Activated T-helper 9 cell treated with anti-CD3 and anti-CD28 coated beads, Interleukin-2, amount 50 U/mL, for 16 hours (primary cell): ENCODE results near the gene GNAI3.
"Not testable (repeated sequence)": the region's sequence is repeated elsewhere in the genome, so short reads cannot be mapped to it uniquely, and the experiment has no call there.

Experiments
- DNase-seq: peaks from one replicate; pipeline ENCODE4 v3.0.0-alpha.2; 2020; ENCODE audit warnings: low read depth

GNAI3 gene

DNA sequence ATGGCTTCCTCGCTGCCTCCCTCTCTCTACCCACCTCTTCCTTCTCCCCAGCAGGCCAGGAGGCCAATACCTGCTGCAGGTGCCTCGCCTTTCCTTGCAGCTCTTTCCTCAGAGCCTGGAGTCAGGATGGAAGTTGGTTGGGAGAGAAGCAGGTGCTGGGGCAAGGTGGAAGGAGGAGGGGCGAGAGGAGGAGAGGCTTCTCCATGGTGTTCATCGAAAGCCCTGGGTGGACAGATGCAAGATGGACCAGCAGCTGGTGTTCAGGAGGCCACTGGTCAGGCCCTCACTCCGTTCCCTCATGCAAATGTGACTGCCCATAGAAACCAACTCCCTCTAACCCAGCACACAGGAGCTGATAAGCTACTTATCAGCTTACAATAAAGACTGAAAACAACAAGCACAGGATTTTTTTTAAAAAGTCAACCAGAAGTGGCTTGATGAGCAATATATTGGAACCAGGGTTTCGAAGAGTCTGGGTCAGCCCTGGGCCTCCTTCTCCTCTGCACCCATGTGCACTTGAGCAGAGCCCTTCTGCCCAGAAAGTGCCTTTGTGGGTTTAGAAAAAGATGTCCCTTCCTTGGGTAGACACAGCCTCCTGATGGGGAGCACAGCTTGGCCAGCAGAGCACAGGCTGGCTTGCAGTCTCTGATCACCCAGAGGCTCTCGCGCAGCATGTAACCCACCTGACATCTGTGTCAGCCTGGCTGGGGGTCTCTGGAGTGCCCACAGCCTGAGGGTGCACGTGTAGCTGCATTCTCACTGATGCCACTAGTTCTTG lies 90.8 kb downstream of the GNAI3 start:
- DNase-seq, result no peak

DNA sequence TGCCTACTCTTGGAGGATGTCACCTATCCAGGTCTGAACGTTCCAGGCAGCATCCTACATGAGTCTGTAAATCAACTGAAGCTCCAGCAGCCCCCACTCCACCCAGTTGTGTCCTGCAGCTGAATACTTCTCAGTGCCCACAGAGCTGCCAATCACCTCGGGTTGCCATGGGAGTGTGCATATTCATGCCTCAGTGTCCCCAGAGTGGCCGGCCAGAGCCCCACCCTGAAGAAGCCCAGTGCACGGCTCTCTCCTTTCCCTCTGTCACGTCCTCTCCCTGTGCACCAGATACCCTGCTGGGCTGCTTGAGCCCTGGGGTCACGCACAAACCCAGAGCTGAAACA lies 91.4 kb downstream of the GNAI3 start:
- DNase-seq, result no peak

DNA sequence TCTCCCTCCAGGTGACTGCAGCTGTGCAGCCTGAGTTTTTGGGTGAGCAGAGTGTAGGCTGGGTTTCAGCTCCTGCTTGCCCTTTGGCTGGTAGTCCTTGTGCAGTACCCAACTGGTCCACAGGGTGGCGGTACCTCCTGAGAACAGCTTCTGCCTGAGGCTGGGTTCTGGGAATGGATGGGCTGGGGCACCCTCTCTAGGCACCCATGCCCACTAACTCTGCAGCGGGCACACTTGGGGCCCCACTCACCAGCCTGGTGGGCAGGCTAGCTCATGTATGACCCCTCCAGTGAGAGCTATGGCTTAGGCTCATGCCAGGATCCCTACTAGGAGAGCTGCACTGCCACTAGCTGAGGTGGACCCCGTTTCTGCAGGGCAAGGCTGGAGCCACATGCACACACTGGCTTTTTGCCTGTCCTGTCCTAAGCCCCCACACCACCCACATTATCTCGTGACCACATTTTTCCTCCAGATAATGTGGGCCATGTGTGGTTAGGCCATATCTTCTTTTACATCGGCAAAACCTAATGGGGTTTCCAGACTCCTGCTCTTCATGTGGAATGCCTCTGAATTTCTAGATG lies 92.0 kb downstream of the GNAI3 start:
- DNase-seq, result peak; percentile 83

DNA sequence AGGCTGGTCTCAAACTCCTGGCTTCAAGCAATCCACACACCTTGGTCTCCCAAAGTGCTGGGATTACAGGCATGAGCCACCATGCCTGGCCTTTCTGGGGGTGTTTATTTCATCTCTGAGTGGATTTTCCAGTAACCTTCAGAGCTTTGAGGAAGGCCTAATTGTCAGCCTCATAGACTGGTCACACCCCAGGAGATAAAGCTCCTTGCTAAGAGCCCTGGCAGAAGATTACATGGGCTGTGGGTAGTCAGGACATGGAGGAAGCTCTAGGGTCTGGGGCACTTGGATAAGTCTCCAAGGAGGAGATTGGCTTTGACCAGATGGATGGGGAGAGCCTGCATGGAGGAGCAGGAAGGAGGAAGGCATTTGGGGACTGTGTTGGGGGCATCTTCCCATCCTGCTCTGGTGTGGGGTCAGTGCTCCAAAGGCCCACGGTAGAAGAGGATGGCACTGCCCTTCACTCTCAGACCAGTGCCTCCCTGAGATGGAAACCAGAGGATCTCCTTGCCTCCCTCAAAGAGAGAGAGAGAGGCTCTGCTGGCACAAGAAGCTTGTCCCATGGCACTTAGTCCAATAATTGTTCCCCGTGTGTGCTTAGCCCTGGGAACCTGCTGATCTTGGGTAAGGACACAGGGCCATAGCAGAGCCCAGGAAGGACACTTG lies 92.8 kb downstream of the GNAI3 start:
- no peak for DNase-seq

DNA sequence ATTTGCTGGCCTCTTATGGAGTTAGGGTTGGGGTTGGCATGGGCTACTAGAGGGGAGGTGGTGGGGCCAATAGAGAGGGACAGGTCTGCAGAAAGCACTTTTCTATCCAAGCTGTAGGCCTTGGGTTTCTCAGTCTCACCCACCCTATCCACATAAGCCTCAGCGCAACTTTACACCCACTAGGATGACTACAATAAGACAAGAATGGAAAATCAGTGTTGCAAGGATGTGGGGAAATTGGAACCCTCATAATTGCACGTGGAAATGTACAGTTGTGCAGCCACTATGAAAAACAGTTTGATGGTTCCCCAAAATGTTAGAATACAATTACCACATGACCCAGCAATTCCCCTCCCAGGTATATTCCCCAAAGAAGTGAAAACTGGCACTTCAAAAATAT lies 93.4 kb downstream of the GNAI3 start:
- no peak for DNase-seq

DNA sequence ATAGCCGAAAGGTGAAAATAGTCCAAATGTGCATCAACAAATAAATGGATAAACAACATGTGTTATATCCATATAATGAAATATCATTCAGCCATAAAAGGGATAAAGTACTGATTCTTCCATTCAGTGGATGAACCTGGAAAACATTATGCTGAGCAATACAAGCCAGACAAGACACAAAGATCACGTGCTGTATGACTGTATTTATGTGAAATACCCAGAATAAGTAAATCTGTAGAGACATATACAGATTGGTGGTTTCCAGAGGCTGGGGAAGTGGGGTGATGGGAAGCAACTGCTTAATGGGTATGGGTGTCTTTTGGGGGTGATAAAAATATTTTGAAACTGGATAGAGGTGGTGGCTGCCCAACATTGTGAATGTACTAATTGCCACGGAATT lies 94.2 kb downstream of the GNAI3 start:
- DNase-seq, result no peak

DNA sequence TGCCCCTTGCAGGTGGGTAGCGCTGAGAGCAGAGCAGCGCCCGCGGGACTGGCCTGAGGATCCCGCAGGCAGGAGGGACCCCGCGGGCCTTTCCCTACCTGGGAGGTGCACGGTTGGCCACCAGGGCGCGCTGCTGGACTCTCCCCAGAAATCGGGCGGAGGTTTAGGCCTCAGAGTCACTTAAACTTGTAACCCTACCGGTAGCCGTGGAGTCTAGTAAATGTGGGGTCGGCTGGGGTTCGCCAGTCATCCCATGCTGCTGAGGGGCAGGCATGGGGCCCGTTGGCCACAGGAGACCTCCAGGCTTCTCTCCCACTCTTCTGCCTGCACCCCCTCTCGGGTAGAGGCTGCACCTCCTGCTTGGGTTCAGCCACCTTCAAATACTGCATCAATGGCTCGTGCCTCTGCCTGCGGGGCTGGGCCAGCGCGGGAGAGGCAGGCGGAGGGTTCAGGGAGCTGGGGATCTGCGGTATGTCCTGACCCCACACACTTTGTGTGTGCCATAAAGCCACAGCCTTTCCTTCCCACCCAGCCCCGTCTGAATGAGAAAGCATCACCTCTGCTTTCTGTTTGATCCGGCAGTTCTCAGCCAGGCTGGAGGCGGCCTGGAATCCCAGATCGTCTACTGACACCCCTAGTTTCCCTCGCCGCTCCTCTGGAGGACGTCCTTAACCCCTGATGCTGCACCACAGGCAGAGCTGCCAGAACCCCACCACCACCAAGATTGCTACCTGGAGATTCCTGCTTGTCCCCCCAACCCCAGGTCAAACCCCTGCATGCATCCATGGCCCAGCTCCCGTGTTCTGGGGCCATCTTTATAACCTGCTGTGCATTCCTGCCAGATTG lies 95.2 kb downstream of the GNAI3 start:
- DNase-seq, result peak; percentile 79

DNA sequence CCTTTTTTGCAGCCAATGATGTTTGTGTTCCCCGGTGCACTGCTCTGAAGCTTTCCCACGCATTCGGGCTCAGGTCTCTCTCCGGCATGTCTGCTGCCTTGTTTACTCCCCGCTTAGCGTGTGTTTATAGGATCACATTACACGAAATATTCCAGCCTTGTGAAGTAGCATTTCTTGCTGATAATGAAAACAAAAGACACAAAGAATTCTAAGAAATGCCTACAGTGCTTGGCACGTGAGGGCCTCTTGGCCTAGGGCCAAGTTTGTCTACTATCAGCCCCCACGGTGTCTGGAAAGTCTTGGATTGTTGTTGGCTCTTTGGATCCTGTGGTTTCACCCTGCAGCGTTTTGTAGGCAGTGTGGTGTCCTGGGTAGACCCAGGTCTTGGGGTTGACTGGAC lies 96.3 kb downstream of the GNAI3 start:
- no peak for DNase-seq

DNA sequence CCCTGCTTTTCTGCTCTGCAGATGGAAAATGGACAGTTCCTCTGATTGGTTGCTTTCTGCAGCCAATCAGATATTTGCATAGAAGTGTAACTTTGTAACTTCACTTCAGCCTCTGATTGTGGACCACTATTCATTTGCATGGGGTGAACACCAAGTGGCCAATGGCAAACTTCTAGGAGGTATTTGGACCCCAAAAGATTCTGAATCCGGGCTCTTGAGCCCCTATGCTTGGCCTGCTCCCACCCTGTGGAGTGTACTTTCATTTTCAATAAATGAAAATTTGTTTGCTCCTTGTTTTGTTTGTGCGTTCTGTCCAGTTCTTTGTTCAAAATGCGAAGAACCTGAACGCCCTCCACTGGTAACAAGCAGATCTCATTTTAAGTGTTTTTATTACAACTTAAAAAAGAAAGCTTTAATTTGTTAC lies 101.1 kb downstream of the GNAI3 start:
- DNase-seq, result no peak

DNA sequence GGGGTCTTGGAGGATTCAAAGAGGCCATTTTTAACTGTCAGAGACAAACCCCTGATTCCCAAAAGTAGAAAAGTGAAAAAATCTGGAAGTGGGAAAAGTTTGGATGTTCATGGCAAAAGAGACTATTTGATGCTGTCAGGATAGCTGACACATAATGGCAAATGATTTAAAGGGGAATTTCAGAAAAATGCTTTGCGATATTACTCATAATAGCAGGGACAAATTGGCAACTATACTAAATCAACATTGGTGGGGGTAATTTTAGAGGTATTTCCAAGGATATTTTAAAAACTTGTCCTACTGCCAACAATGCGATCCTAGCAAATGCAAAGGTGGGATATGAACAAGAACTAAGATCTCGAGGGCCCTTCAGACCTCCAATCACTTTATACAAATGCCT lies 102.2 kb downstream of the GNAI3 start:
- no peak for DNase-seq

DNA sequence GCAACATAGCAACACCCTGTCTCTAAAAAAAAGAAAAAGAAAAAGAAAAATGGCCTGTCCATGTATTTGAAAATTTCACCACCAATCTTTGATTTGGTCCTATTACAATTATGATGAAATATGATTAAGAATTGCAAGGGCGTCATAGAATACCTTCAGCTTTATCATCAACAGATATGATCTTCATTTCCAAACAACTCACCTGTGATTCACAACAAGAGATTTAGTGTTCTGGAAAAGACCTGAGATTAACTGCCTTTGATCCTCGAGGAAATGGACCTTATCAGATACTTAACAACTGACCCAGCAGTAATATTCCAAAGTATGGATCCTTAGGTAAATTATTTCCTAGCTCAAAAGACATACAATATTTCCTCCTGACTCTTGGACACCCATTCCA lies 104.0 kb downstream of the GNAI3 start:
- DNase-seq, result no peak

DNA sequence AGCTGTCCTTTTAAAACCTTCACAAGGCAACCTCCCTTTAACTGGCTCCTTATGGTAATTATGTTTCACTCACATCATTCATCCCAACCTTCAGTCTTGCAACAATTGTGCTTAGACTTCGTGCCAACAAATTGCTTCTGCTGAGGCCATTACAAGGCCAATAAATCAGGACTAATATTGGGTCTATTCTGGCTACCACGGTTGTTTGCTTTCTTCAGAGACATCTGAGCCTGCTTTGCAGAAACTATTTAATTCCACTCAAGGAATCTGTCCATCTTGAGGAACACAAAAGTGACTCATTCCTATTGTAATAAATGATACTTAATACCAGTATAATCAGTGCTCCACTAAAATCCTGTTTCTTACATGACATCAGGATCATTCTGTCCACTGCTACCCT lies 104.9 kb downstream of the GNAI3 start:
- no peak for DNase-seq

DNA sequence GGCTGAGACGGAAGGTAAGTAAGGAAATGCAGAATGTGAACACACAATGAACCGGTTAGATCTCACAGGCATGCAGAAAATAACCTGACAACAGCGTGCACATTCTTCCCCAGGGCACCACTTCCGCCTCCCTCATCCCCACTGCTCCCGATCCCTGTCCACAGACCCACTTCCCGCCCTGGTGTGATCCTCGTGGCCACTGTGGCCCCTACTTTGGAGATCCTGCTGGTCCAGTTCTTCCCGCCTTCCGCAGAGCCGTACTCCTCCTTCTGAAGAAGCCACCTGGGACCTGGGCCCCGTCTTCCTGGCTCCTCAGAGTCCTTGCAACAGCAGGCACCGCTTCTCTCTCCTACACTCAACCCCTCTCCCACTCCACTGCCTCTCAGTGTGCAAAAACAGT lies 106.1 kb downstream of the GNAI3 start:
- DNase-seq, result no peak

DNA sequence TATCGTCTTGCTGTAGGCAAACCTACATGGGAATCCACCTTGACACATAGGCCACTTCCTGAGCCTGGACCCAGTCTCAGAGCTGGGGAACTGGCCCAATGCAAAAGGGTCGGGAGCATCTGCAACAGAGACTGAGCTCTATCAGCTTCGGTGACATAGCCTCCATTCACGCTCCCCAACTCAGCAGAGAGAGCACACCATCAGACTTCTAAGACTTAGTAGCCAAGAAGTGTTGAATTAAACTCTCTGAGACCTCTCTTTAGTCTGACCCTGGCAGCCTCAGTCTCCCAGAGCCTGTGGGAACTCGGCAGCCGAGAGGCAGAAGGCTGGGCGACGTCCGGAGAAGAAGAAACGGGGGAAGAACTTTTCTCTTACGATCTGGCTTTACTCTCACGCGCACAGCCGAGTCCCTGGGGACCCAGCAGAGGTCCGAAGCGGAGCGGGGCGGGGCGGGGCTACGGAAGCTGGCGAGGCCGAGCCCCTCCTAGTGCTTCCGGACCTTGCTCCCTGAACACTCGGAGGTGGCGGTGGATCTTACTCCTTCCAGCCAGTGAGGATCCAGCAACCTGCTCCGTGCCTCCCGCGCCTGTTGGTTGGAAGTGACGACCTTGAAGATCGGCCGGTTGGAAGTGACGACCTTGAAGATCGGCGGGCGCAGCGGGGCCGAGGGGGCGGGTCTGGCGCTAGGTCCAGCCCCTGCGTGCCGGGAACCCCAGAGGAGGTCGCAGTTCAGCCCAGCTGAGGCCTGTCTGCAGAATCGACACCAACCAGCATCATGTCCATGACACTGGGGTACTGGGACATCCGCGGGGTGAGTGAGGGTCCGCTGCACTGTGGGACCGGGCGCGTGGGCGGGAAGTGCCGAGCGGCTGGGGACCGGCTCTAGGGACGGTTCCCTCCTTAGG lies 107.5 kb downstream of the GNAI3 start, which contains the start of gene GSTM4:
GSTM4 (plus strand) TSS at position 485 of the 905 bp plus-strand sequence; CDS start at position 776, 291 bp downstream.
- peak; percentile 56 for DNase-seq

DNA sequence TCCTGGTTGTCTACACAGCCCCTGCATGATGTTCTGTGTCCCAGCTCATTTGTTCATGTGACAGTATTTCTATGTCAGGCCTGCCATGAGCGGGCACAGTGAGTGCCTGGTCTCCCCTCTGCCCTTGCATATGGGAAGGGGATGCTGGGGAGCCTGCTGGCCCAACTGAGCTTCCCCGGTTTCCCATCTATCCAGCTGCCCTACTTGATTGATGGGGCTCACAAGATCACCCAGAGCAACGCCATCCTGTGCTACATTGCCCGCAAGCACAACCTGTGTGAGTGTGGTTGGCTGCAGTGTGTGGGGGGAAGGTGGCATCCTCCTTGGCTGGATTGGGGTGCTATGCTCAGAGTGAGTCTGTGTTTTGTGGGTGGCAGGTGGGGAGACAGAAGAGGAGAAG lies 109.0 kb downstream of the GNAI3 start:
- DNase-seq, result no peak

DNA sequence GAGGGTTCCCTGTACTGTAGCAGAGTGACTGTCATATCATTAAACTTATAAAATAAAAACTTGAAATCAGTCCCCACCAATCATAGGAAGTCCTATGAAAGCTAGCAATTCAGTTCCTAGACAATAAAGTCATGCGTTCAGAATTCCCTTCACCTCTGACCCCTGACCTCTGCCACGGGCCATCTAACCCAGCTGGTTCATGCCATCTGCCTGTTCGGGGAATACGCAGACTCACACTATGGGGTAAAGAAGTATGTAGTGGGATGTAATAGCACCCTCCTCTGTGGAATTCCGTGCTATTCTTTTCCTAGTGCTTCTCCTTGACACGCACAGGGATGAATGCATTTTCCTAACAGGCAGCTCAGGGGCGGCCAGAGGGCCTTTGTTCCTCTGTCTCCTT lies 109.6 kb downstream of the GNAI3 start:
- DNase-seq, result no peak

DNA sequence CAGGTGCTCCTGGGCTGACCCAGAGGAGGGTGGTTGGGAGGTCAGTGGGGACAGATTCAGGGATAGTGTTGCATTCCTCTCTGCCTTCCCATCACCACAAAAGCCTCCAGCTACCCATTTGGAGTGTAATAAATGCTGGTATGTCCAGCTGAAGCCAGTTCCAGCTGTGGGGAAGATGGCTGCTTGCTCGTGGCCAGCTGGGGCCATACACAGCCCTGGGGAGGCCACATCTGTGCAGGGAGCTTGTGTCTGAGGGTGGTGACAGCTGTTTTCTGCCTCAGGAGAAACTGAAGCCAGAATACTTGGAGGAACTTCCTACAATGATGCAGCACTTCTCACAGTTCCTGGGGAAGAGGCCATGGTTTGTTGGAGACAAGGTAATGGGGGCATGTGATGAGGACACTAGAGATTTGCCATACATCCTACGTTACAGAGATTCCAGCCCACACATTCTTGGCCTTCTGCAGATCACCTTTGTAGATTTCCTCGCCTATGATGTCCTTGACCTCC lies 110.2 kb downstream of the GNAI3 start:
- no peak for DNase-seq

DNA sequence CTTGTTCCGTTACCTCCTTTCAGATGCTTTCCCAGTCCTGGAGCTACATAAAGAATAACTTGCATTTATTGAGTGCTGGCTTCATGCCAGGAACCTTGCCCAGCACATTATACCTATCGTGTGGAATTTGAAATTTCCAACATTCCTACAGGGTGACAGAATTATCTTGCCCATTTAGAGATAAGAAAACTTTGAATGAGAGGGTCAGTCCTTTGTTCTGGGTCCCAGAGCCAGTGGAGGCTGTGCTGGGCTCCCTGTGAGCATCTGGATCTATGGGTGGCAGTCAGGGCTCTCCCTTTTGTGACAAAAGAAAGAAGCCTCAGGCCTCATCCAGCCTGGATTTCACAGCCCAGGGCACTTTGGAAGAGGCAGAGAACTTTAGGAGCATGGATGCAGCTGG lies 110.7 kb downstream of the GNAI3 start:
- DNase-seq, result no peak

DNA sequence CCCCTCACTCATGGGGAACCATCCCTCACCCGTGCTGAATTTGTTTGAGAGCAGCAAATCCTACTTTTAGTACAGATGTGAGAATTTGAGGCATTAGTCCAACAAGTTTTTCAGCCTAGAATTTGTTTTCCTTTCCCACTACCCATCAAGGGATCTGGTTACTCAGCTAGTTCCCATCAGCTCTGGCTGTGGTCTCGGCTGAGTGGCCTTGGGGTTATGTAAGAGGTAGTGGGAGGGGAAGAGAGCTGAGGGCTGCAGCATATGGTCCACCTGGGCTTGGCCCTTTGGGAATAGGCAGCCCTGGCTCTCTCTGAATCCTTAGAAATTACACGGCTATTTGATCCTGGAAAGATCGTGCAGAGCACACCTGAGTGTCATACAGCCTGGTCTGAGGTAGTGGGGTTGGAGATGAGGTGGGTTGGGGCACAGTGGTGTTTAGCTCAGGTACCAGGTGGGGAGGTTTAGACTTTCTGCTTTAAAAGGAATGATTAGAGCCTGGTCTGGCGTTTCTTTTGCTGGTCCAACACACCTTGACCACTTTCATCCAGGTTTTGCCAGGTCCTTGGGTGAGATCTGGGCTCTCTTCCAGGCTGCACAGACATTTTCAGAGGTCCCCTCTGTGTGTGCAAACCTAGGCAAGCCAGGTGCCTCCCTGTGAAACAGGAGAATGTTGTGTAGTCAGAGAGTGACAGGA lies 111.7 kb downstream of the GNAI3 start:
- no peak for DNase-seq

DNA sequence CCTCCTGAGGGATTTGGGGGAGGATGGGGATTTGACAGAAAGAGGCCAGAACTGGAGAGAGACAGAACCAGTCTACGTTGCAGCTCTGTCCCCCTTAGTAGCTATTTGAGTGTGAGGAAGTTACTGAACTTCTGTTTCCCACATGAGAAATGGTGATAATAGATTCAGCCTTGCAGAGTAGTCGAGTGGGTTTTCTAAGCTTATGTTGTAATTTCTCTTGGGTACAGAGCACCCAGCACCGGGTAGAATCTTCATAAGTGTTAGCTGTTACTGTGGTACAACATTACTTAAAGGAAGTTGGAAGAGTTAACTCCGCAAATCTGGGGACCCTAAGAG lies 112.2 kb downstream of the GNAI3 start:
- not testable (repeated sequence) for DNase-seq

DNA sequence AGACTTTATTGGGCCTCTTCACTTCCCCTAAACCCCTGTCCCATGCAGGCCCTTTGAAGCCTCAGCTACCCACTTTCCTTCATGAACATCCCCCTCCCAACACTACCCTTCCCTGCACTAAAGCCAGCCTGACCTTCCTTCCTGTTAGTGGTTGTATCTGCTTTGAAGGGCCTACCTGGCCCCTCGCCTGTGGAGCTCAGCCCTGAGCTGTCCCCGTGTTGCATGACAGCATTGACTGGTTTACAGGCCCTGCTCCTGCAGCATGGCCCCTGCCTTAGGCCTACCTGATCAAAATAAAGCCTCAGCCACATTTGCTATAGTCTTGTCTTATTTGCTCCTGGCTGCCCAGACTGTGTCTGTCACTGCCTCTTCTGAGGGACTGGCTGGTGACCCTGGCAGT lies 113.0 kb downstream of the GNAI3 start:
- no peak for DNase-seq
